HG03442 (cell line): ENCODE results near the gene MB.

Experiments used
- ATAC-seq: cut with Tn5 transposase; IDR thresholded peaks from one replicate; pipeline ENCODE4 v1.9.1; 2021; ENCODE audit warnings: mild to moderate bottlenecking, moderate library complexity; ENCODE audit not compliant: unreplicated experiment

The MB gene

GRCh38 chr22:35618427-35619223, 1.5 kb upstream of the MB start:
- no peak for ATAC-seq

- ATAC-seq: no peak
These were observed 1.1 kb downstream of the MB start for GRCh38 chr22:35616043-35616442.

- ATAC-seq: no peak
These were observed 2.0 kb downstream of the MB start for GRCh38 chr22:35615156-35615555.

GRCh38 chr22:35614404-35614803, 2.7 kb downstream of the MB start:
- ATAC-seq: no peak

GRCh38 chr22:35612903-35613302, 4.2 kb downstream of the MB start:
- ATAC-seq: no peak

GRCh38 chr22:35611891-35612576, 5.1 kb downstream of the MB start:
- ATAC-seq: no peak

- ATAC-seq: no peak
These were observed 5.8 kb downstream of the MB start for GRCh38 chr22:35611200-35611890.

GRCh38 chr22:35610741-35611140, 6.4 kb downstream of the MB start:
- no peak for ATAC-seq

GRCh38 chr22:35609761-35610160, 7.4 kb downstream of the MB start:
- ATAC-seq: no peak

GRCh38 chr22:35609261-35609660, 7.9 kb downstream of the MB start:
- ATAC-seq: no peak

GRCh38 chr22:35608088-35608487, 9.0 kb downstream of the MB start:
- ATAC-seq: no peak

- no peak for ATAC-seq
These were observed 10.2 kb downstream of the MB start for GRCh38 chr22:35606916-35607315.

- no peak for ATAC-seq
These were observed 11.2 kb downstream of the MB start for GRCh38 chr22:35605851-35606481.

GRCh38 chr22:35605369-35605680, 11.8 kb downstream of the MB start:
- ATAC-seq: no peak

- no peak for ATAC-seq
These were observed 12.3 kb downstream of the MB start for GRCh38 chr22:35604621-35605368.

- ATAC-seq: no peak
These were observed 15.2 kb downstream of the MB start for GRCh38 chr22:35601743-35602615.

GRCh38 chr22:35601013-35601580, 16.0 kb downstream of the MB start:
- ATAC-seq: no peak

- no peak for ATAC-seq
These were observed 16.7 kb downstream of the MB start for GRCh38 chr22:35600476-35600875.

- ATAC-seq: no peak
These were observed 17.8 kb downstream of the MB start for GRCh38 chr22:35599364-35599763.

- ATAC-seq: no peak
These were observed 18.8 kb downstream of the MB start for GRCh38 chr22:35598396-35598710.
